ENCODE results near the gene C4orf54.

Gene C4orf54

GRCh38 chr4:99651811-99652485 lies 5.7 kb downstream of the C4orf54 start:
- no peak for DNase-seq

- DNase-seq, result no peak
These were observed 6.4 kb downstream of the C4orf54 start for GRCh38 chr4:99651016-99651769.

- no peak for DNase-seq
These were observed 7.8 kb downstream of the C4orf54 start for GRCh38 chr4:99649778-99650177.

GRCh38 chr4:99649208-99649607 lies 8.4 kb downstream of the C4orf54 start:
- no peak for DNase-seq

GRCh38 chr4:99648321-99648720 lies 9.3 kb downstream of the C4orf54 start:
- no peak for DNase-seq

- no peak for DNase-seq
These were observed 10.6 kb downstream of the C4orf54 start for GRCh38 chr4:99647071-99647470.

- no peak for DNase-seq
These were observed 12.0 kb downstream of the C4orf54 start for GRCh38 chr4:99645638-99646037.

GRCh38 chr4:99645036-99645435 lies 12.6 kb downstream of the C4orf54 start:
- DNase-seq, result no peak

GRCh38 chr4:99644453-99644852 lies 13.2 kb downstream of the C4orf54 start:
- DNase-seq, result no peak

GRCh38 chr4:99642725-99643489 lies 14.7 kb downstream of the C4orf54 start:
- no peak for DNase-seq

GRCh38 chr4:99640676-99641075 lies 17.0 kb downstream of the C4orf54 start:
- DNase-seq, result no peak

- no peak for DNase-seq
These were observed 20.5 kb downstream of the C4orf54 start for GRCh38 chr4:99637174-99637573.

GRCh38 chr4:99636422-99636821 lies 21.2 kb downstream of the C4orf54 start:
- no peak for DNase-seq

- DNase-seq, result no peak
These were observed 22.0 kb downstream of the C4orf54 start for GRCh38 chr4:99635601-99636000.

- DNase-seq, result no peak
These were observed 22.8 kb downstream of the C4orf54 start for GRCh38 chr4:99634742-99635360.

GRCh38 chr4:99633772-99634171 lies 23.9 kb downstream of the C4orf54 start:
- no peak for DNase-seq

- no peak for DNase-seq
These were observed 26.7 kb downstream of the C4orf54 start for GRCh38 chr4:99630857-99631360.

- DNase-seq, result no peak
These were observed 27.6 kb downstream of the C4orf54 start for GRCh38 chr4:99629962-99630554.

- DNase-seq, result no peak
These were observed 29.6 kb downstream of the C4orf54 start for GRCh38 chr4:99628040-99628439.

- DNase-seq, result no peak
These were observed 32.3 kb downstream of the C4orf54 start for GRCh38 chr4:99625369-99625768.

- no peak for DNase-seq
These were observed 33.4 kb downstream of the C4orf54 start for GRCh38 chr4:99624141-99624719.

GRCh38 chr4:99622341-99622740 lies 35.3 kb downstream of the C4orf54 start:
- DNase-seq, result no peak

Data from CD4-positive, alpha-beta T cell treated with Interleukin-17A for 1 hour (primary cell).